Adipocyte (in vitro differentiated cells): ENCODE measurements around the gene GPR45.
A peak's percentile ranks its signal among the peaks of the same experiment; 100 is the strongest.

Experiments
- DNase-seq: peaks from one replicate; pipeline ENCODE4 v3.0.0-alpha.2; 2015; ENCODE audit warnings: low read depth
- H3K27me3 ChIP-seq: replicated peaks from 2 replicates; pipeline ENCODE4 v1.7.0; 2013; ENCODE audit warnings: mild to moderate bottlenecking, low read length, moderate library complexity; ENCODE audit not compliant: control insufficient read depth, insufficient read depth
- H3K36me3 ChIP-seq: 2 replicates; pipeline ENCODE4 v1.7.0; 2013; ENCODE audit warnings: low read length, mild to moderate bottlenecking, moderate library complexity; ENCODE audit not compliant: control insufficient read depth, insufficient read depth, severe bottlenecking
- H3K4me1 ChIP-seq: 2 replicates; pipeline ENCODE4 v1.7.0; 2013; ENCODE audit warnings: mild to moderate bottlenecking, low read length, moderate library complexity; ENCODE audit not compliant: control insufficient read depth, insufficient read depth
- H3K4me3 ChIP-seq: 2 replicates; pipeline ENCODE4 v1.7.0; 2013; ENCODE audit warnings: mild to moderate bottlenecking, low read length, moderate library complexity
- H3K9ac ChIP-seq: 2 replicates; pipeline ENCODE4 v1.7.0; 2013; ENCODE audit warnings: mild to moderate bottlenecking, low read length, moderate library complexity
- H3K9me3 ChIP-seq: 2 replicates; pipeline ENCODE4 v1.7.0; 2013; ENCODE audit warnings: mild to moderate bottlenecking, low read length, moderate library complexity; ENCODE audit not compliant: control insufficient read depth

GPR45 gene

GRCh38 chr2:105254531-105255210, 13.1 kb downstream of the GPR45 start:
- Histone ChIP-seq H3K9ac (no peak overlapping the region), H3K27me3 (peaks cover 3% of the 10 kb centered on the region), H3K4me3 (no peak overlapping the region), H3K4me1 (peaks cover 6% of the 10 kb centered on the region), H3K9me3 (no peaks in the 10 kb centered on the region), H3K36me3 (no peaks in the 10 kb centered on the region)
- no peak for DNase-seq

GRCh38 chr2:105255979-105256378, 14.4 kb downstream of the GPR45 start:
- Histone ChIP-seq H3K4me3 (no peak overlapping the region), H3K36me3 (no peaks in the 10 kb centered on the region), H3K27me3 (no peaks in the 10 kb centered on the region), H3K9me3 (no peaks in the 10 kb centered on the region), H3K9ac (no peak overlapping the region), H3K4me1 (peaks cover 6% of the 10 kb centered on the region)
- no peak for DNase-seq

GRCh38 chr2:105256431-105257047, 15.0 kb downstream of the GPR45 start:
- peaks cover 9% of the 10 kb centered on the region for H3K4me1 ChIP-seq
- H3K27me3 ChIP-seq: no peaks in the 10 kb centered on the region
- no peak overlapping the region for H3K4me3 ChIP-seq
- H3K9ac ChIP-seq: no peak overlapping the region
- no peaks in the 10 kb centered on the region for H3K36me3 ChIP-seq
- H3K9me3 ChIP-seq: no peaks in the 10 kb centered on the region
- DNase-seq: peak; percentile 31

- DNase-seq: no peak
- Histone ChIP-seq H3K27me3 (no peaks in the 10 kb centered on the region), H3K4me3 (no peak overlapping the region), H3K9me3 (no peaks in the 10 kb centered on the region), H3K4me1 (peaks cover 12% of the 10 kb centered on the region), H3K9ac (no peak overlapping the region), H3K36me3 (no peaks in the 10 kb centered on the region)
Measured at GRCh38 chr2:105257981-105258380, 16.4 kb downstream of the GPR45 start.

GRCh38 chr2:105258835-105259350, 17.4 kb downstream of the GPR45 start:
- peaks cover 12% of the 10 kb centered on the region for H3K4me1 ChIP-seq
- H3K9me3 ChIP-seq: no peaks in the 10 kb centered on the region
- H3K27me3 ChIP-seq: no peaks in the 10 kb centered on the region
- no peaks in the 10 kb centered on the region for H3K36me3 ChIP-seq
- H3K4me3 ChIP-seq: no peak overlapping the region
- no peak for DNase-seq
- no peak overlapping the region for H3K9ac ChIP-seq

GRCh38 chr2:105261061-105261460, 19.5 kb downstream of the GPR45 start:
- H3K27me3 ChIP-seq: no peaks in the 10 kb centered on the region
- H3K36me3 ChIP-seq: peaks cover 5% of the 10 kb centered on the region
- no peak overlapping the region for H3K9ac ChIP-seq
- H3K4me1 ChIP-seq: peaks cover 7% of the 10 kb centered on the region
- peak; percentile 97 for DNase-seq
- H3K9me3 ChIP-seq: no peaks in the 10 kb centered on the region
- no peak overlapping the region for H3K4me3 ChIP-seq

- H3K9ac ChIP-seq: no peak overlapping the region
- no peak for DNase-seq
- H3K27me3 ChIP-seq: no peaks in the 10 kb centered on the region
- H3K36me3 ChIP-seq: peaks cover 22% of the 10 kb centered on the region
- H3K4me3 ChIP-seq: no peak overlapping the region
- peaks cover 7% of the 10 kb centered on the region for H3K4me1 ChIP-seq
- H3K9me3 ChIP-seq: no peaks in the 10 kb centered on the region
Measured at GRCh38 chr2:105262651-105263091, 21.1 kb downstream of the GPR45 start.

- no peaks in the 10 kb centered on the region for H3K9me3 ChIP-seq
- no peak overlapping the region for H3K4me3 ChIP-seq
- no peak for DNase-seq
- no peaks in the 10 kb centered on the region for H3K4me1 ChIP-seq
- no peaks in the 10 kb centered on the region for H3K27me3 ChIP-seq
- no peak overlapping the region for H3K9ac ChIP-seq
- H3K36me3 ChIP-seq: peaks cover 81% of the 10 kb centered on the region
Measured at GRCh38 chr2:105269426-105269825, 27.9 kb downstream of the GPR45 start.

GRCh38 chr2:105271393-105272045, 30.0 kb downstream of the GPR45 start:
- Histone ChIP-seq H3K9ac (no peak overlapping the region), H3K27me3 (no peaks in the 10 kb centered on the region), H3K9me3 (no peaks in the 10 kb centered on the region), H3K4me1 (no peaks in the 10 kb centered on the region), H3K36me3 (peaks cover 90% of the 10 kb centered on the region), H3K4me3 (no peak overlapping the region)
- DNase-seq: no peak

- Histone ChIP-seq H3K9ac (no peak overlapping the region), H3K27me3 (no peaks in the 10 kb centered on the region), H3K4me1 (no peaks in the 10 kb centered on the region), H3K4me3 (no peak overlapping the region), H3K36me3 (peaks cover 90% of the 10 kb centered on the region), H3K9me3 (no peaks in the 10 kb centered on the region)
- no peak for DNase-seq
Measured at GRCh38 chr2:105272176-105272575, 30.6 kb downstream of the GPR45 start.

GRCh38 chr2:105274046-105274445, 32.5 kb downstream of the GPR45 start:
- H3K9me3 ChIP-seq: no peaks in the 10 kb centered on the region
- H3K27me3 ChIP-seq: no peaks in the 10 kb centered on the region
- peak; percentile 23 for DNase-seq
- H3K9ac ChIP-seq: no peak overlapping the region
- peaks cover 78% of the 10 kb centered on the region for H3K36me3 ChIP-seq
- H3K4me1 ChIP-seq: no peaks in the 10 kb centered on the region
- no peak overlapping the region for H3K4me3 ChIP-seq
